ENCODE data around the gene PROM2.
"Not testable (repeated sequence)": the region's sequence is repeated elsewhere in the genome, so short reads cannot be mapped to it uniquely, and the experiment has no call there.

Gene PROM2

DNA sequence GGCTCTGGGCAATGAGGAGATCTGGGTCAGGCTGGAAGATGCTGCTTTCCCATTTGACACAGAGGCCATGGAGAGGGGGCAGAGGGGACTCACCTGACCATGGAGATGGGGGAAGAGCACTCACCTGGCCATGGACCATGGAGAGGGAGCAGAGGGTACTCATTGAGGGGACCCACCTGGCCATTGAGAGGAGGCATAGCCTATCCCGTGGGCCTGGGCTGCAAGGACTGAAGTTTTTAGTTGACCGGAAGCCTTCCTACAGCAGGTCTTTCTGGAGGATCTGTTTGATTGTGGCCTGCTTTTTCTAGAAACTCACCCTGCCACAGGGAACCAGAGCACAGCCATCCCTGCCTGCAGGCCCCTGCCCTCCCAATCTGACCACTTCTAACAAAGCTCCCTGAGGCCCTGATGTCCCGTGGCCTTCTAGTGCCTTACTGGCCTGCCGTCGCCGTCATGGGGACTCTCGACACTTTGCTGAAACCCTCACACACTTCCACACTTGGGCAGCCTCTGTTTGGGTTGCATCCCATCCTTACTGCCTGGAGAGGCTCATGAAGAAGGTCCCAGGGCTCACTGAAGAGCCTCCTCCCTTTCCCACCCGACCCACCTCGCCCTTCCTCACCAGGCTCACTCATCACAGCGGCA, 5.1 kb upstream of the PROM2 start:
- no peak for DNase-seq

DNA sequence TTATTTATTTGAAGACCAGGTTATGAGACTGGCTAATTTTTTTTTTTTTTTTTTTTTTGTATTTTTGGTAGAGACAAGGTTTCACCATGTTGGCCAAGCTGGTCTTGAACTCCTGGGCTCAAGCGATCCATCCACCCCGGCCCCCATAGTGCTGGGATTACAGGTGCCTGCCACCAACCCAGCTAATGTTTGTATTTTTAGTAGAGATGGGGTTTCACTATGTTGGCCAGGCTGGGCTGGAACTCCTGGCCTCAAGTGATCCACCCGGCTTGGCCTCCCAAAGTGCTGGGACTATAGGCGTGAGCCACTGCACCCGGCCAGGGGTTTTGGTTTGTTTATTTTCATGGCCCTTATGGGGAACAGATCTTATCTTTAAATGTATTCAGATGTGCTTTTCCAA, 4.5 kb upstream of the PROM2 start:
- DNase-seq: not testable (repeated sequence)

DNA sequence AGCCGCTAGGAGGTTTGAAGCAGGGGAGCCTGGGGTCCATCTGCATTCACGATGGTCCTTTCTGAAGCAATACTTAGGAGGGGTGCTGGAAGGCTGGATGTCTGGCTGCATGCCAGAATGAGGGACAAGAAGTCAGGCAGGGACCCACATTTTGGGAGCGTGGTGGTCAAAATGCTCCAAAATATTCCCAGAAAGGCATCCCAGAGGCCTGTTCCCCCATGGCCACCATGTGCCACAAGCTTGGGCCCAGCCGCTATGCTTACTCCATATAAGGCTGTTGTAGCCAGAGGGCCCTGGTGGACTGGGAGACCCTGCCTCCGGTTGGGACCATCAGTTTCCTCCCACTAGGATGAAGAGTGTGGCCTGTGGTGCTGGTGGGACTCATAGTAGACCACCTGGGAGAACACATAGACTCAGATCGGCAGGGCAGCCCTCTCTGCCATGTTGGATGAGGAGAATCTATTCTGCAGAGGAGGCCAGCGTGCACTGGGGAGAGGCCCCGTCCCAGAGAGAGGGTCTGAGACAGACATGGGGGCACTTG, 3.6 kb upstream of the PROM2 start:
- DNase-seq: no peak

DNA sequence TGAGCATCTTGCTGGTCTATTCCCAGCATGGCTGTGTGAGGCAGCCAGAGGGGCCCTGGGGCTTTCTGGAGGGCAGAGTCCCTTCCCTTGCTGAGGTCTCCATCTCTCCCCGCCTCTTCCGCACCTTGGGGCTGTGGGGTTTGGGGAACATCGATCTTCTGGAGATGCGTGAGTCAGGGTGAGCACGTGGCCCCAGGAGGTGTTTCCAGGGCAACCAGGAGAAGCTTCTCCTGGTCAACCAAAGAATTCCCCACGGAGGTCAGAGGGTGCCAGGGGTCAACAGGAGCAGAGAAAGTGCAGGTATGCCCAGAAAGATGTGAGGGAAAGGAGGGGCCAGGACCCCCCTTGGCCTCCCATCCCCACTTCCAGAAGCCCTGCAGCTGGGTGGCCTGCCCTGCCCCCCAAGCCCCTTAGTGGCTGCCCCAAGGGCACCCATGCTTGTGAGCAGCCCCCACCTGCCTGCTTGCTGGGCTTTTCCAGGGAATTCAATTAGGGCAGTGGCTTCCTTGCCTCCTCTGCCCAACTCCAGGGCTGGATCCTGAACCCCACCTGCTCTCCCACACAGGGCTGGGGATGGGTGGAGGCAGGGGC, 2.8 kb upstream of the PROM2 start:
- no peak for DNase-seq

DNA sequence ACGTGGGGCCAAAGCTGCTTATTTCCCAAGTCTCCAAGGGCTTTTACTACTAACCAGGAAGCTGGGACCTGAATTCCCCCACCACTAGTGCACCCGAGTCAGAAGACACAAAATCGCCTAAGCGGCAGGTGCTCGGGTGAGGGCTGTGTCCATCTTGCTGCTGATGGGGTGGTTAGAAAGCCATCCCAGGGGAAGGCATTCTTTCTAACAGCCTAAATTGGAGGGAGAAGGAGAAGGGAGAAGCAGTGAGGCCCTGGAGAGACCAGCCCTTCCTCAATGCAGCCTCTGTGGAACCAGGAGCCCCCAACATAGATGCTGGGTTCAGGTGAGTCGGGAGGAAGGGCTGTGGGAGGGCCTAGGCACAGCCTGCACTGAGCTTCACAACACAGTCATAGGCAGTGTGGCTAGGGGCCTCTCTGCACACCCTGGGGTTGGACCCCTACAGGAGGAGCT, 1.9 kb upstream of the PROM2 start:
- DNase-seq: no peak

DNA sequence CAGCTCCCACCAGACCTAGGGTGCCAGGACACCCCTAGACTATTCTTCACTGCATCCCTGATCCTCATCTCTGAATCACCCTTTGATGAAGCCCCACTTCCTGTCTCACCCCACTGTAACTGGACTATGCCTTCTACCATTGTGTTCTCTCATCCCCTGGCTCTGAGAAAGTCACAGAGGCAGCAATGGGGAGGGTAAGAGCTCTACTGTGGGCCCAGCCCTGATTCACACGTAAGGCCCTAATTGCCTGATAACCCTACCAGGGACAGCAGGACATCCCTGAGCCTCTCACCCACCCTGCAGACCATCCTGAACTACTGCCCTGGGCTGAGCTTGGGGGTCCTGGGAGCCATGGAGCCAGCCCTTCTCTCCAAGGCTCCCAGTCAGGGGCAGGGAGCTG, 1.5 kb upstream of the PROM2 start:
- DNase-seq: no peak

DNA sequence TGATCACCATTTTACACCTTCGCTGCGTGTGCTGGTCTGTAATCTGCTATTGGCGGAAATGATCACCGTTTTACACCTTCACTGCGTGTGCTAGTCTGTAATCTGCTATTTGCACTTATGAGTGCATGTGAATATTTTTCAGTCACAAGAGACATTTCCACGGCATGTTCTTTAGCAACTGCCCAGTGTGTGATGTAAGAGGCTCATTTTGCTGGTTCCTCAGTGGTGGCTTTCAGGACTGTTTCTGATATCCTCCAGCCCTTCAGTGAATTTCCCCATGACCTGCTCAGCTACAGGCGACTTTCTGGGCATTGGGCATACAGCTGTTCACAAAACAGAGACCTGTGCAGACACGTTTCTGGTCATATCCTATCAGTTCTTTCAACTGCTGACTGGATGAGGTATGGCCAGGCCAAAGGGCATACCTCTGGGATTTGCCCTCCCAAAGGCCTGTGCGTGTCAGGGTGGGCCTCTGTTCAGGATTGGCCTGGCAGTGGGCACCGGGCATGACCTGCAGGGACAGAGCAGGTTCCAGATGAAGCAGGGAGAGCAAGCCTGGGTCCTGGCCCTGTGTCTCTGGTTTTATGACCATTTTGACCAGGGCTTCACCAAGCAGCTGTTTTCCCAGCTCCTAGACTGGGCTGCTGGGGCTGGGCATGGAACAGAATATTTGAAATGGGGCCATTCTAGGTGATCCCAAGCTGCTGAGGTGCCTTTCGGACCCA, 521 bp upstream of the PROM2 start:
- no peak for DNase-seq

DNA sequence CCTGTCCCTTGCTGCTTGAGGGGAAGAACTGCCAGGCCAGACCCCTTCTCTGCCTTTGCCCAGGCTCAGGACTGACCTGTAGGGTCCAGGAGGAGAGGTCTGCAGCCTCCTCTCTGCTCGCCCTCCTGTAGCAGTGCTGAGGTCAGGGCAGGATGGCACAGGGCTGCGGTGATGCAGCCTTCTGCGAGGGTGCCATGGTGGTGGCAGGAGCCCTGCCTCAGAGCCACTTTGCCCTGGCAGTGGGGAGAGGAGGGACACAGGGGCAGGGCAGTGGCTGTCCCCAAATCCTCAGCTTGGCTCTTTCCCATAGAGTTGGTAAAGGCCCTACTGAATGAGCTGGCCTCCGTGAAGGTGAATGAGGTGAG, 884 bp downstream of the PROM2 start:
- DNase-seq: no peak

DNA sequence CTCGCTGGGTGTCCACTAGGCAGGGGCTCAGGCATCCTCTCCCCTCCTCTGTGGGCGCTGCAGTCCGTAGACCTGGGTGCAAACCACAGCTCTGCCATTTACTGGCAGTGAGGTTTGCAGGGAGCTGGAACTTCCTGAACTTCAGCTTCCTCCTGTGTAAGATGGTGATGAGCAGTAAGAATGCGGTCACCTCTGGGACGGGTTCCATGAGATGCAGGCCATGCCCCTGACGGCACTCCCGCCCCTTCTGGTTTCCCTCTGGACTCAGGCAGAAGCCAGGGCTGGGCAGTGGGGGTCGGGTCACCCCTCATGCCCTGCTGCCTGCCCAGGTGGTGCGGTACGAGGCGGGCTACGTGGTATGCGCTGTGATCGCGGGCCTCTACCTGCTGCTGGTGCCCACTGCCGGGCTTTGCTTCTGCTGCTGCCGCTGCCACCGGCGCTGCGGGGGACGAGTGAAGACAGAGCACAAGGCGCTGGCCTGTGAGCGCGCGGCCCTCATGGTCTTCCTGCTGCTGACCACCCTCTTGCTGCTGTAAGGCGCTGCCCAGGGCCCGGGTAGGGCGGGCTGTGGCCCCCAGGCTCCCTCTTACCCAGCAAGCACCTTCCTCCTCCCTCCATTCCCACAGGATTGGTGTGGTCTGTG, 1.5 kb downstream of the PROM2 start:
- no peak for DNase-seq

DNA sequence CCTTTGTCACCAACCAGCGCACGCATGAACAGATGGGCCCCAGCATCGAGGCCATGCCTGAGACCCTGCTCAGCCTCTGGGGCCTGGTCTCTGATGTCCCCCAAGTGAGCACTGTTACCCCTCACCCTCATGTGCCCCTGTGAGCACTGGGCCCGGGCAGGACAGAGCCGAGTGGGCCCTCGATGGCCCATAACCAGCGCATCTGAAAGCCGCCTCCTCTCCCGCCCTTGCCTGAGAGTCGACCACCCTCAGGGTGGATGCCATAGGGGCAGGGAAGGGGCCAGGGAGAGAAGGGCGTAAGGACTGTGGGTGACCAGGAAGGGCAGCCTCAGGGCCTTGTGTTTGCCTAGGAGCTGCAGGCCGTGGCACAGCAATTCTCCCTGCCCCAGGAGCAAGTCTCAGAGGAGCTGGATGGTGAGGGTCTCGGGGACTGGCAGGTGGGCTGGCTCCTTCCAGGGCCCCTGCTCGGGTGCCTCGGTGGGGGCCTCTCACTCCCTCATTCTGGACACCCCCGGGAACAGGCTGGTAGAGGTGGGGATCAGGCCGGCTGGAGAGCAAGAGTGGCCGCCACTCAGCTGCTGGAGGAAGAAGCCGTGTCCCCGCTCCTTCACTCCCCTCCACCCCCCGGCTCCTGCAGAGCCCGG, 2.1 kb downstream of the PROM2 start:
- DNase-seq: no peak

DNA sequence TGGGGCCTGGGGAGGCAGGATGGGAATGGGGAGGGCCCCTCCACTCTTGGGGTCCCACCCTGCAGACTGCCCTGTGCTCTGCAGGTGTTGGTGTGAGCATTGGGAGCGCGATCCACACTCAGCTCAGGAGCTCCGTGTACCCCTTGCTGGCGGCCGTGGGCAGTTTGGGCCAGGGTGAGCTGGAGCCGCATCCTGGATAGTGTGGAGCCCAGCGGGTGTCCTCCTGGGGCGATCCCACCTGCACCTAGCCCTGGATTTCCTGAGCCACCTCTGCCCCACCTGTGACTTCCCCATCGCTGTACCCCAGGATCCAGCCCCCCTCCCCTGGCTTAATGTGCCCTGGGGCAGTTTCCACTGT, 2.6 kb downstream of the PROM2 start:
- DNase-seq: no peak

DNA sequence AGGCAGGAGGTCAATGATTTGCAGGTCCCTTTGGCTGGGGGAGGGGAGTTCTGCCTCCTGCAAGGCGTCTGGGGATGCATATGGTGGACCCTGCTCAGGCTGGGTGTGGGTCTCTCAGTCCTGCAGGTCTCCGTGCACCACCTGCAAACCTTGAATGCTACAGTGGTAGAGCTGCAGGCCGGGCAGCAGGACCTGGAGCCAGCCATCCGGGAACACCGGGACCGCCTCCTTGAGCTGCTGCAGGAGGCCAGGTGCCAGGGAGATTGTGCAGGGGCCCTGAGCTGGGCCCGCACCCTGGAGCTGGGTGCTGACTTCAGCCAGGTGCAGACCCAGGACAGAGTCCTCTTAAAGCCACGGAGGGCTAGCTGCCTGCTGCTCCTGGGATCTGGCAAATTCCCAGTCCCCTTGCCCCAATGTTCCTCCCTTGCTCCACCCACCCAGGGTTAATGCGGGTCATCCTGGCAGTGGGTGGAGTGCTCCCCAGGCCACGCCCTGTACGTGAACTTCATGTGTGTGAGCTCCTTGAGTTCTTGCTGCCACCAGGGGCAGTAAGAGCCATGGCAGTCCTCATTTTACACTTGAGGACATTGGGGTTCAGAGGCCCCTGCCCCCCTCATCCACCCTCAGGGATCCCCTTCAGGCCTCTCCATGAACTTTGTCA, 3.1 kb downstream of the PROM2 start:
- no peak for DNase-seq

DNA sequence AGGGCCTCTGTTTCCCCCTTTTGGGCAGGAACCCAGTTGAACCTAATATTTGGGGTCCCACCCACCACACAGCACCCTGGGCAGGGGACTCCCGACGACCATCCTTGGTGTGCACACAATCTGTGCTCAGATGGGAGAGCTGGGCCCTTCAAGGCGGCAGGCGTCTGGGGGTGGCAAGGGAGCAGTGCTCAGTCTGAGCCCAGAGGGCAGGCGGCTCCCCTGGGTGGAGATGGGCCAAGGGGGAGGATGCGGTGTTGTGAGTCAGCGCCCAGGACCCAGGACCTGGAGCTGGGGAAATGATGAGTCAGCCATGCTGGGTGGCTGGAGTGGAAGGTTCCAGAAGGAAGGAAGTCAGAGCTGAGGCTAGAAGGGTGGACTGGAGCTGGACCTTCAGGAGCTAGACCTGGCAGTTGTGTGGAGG, 3.8 kb downstream of the PROM2 start:
- DNase-seq: no peak

DNA sequence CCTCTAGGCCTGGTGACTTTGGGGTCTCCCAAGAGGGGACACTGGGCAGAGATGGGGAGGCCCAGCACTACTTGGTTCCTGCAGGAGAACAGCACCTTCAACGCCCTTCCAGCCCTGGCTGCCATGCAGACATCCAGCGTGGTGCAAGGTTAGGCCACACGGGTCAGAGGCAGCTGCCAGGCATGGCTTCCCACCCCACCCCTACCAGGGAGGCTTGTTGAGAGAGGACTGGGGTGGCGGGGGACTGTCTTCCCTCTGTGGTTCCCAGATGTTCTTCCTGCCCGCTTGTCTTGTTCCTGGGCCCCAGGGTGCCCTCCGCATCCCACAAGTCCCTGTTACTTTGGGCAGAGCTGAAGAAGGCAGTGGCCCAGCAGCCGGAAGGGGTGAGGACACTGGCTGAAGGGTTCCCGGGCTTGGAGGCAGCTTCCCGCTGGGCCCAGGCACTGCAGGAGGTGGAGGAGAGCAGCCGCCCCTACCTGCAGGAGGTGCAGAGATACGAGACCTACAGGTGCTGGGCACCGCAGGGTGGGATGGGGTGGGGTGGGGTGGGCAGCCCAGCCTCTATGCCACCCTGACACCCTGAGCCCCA, 4.5 kb downstream of the PROM2 start:
- DNase-seq: no peak

DNA sequence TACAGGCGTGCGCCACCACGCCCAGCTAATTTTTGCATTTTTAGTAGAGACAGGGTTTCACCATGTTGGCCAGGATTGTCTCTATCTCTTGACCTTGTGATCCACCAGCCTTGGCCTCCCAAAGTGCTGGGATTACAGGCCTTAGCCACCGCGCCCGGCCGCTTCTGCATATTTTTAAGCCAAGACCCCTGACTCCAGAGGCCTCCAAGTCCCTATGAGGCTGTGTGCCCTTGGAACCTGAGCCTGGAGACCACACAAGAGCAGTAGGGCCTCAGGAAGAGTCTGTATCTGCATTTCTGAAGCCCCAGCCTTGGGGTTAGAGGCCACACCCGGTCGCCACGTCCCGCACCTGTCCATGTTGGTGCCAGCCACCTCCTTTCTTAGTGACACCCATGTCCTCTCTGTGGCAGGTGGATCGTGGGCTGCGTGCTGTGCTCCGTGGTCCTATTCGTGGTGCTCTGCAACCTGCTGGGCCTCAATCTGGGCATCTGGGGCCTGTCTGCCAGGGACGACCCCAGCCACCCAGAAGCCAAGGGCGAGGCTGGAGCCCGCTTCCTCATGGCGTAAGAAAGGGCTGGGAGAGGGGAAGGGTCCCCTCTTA, 5.3 kb downstream of the PROM2 start:
- no peak for DNase-seq

DNA sequence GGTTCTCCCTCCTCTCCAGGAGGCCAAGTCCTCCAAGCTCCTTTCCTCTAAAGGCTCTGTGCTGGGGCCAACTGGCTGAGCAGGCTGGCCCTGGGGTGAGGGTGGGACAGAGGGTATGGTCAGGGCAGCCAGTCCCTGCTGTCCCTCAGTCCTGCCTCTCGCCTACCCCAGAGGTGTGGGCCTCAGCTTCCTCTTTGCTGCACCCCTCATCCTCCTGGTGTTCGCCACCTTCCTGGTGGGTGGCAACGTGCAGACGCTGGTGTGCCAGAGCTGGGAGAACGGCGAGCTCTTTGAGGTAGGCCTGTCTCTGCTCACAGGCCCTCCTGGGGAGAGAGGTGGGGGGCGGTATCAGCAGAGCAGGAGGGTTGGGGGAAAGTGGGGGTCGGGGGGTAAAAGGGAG, 6.8 kb downstream of the PROM2 start:
- no peak for DNase-seq

DNA sequence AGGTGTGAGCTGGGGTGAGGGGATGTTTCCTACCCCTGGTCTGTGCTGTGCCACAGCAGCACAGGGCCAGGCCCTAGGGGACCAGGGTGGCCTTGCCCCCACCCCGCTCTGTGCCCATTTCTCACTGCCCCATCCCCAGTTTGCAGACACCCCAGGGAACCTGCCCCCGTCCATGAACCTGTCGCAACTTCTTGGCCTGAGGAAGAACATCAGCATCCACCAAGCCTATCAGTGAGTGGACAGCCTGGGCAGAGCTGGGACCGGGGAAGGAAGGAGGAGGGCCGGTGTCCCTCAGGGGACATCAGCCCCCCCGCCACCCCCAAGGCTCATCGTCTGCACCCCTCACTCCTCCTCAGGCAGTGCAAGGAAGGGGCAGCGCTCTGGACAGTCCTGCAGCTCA, 7.5 kb downstream of the PROM2 start:
- DNase-seq: no peak

DNA sequence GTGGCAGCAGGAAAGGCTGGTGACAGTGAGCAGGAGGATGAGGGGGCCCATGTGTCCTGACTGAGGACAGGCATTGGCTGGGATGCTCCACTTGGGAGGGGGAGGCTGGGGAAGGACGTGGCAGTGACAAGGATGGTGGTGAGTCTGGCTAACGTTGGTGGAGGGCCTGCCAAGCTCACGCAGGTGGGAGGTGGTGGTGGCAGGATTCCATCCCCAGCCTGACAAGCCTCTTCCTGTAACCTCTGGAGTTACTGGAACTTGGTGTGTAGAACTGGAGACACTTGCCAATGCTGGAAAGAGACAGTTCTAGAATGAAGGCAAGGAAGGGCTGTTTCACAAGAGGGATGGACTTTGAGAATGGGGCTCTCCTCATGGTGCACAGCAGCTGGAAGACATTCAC, 8.2 kb downstream of the PROM2 start:
- DNase-seq: no peak

DNA sequence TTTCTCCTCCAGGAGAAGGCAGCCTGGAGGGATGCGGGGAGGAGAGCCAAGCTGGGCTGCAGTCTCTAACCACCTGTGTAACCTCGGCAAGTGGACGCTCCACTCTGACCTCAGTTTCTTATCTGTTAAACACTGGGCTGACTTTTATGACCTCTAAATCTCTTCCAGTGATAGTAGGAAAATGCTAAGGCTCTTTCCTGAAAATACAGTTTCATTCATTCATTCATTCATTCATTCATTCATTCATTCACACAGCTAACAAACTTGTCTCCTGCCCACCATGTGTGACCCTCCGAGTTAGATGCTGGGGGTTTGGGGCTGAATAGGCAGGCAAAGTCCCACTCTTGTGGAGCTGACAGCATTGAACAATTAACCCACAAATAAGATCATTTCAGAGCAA, 9.3 kb downstream of the PROM2 start:
- no peak for DNase-seq

DNA sequence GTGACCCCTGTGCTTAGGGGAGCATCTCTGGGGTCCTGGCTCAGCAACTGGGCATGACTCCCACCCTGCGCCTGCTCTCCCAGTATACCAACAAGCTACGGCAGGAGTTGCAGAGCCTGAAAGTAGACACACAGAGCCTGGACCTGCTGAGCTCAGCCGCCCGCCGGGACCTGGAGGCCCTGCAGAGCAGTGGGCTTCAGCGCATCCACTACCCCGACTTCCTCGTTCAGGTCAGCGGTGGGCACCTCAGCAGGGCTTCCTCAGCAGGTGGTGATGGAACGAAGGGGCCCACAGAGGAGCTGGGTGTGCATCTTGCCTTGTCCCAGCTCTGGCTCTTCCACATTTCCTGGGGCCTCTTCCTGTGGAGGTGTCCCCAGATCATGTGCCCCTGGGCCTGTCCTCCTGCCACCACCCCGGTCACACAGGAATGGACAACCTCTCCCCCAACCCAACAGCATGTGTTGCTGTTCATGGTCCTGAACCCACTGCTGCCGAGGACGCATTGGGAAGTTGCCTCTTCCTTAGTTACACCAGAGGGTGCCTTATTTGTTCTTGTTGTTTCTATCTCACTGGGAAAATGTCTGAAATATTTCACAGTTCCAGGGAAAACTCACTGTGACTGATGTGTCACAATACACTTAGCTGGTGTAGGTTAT, 10.8 kb downstream of the PROM2 start:
- no peak for DNase-seq

DNA sequence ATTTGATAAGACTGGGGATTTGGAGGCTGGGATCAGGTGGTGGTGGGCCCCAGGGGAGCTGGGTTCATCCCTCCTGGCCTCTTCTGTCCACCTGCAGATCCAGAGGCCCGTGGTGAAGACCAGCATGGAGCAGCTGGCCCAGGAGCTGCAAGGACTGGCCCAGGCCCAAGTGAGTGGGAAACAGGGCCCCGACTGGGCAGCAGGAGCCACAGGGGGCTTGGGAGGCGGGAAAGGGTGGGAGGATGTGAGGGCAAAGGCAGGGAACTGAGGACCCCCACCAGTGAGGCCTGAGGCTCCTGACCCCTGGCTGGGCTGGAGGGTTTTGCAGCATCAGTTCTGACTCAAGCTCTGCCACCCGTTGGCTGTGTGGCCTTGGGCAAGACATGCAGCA, 11.3 kb downstream of the PROM2 start:
- no peak for DNase-seq

Measured in CD4-positive, alpha-beta T cell treated with Interleukin-17A for 1 hour (primary cell).